CD4-positive, alpha-beta T cell treated with Interleukin-17A for 1 hour (primary cell): Measurements from ENCODE around the gene RGP1.

Source experiments
- DNase-seq: peaks from one replicate; pipeline ENCODE4 v3.0.0-alpha.2; 2020

The RGP1 gene

GRCh38 chr9:35776018-35776417 is 26.9 kb downstream of the RGP1 start:
- no peak for DNase-seq

GRCh38 chr9:35778496-35778895 is 29.4 kb downstream of the RGP1 start:
- no peak for DNase-seq

- no peak for DNase-seq
Measured at GRCh38 chr9:35781066-35781465, 32.0 kb downstream of the RGP1 start.

- no peak for DNase-seq
Measured at GRCh38 chr9:35783418-35783817, 34.3 kb downstream of the RGP1 start.

- no peak for DNase-seq
Measured at GRCh38 chr9:35789541-35789940, 40.5 kb downstream of the RGP1 start.

GRCh38 chr9:35790025-35790384 is 40.9 kb downstream of the RGP1 start:
- no peak for DNase-seq

- DNase-seq: peak; percentile 77
Measured at GRCh38 chr9:35790385-35791296, 41.6 kb downstream of the RGP1 start.

- DNase-seq: no peak
Measured at GRCh38 chr9:35791297-35791921, 42.3 kb downstream of the RGP1 start, which contains the start of gene NPR2. NPR2 (plus strand) TSS chr9:35791591; CDS start chr9:35792409, 818 bp downstream.

- DNase-seq: no peak
Measured at GRCh38 chr9:35792024-35792813, 43.1 kb downstream of the RGP1 start.

GRCh38 chr9:35792826-35793225 is 43.7 kb downstream of the RGP1 start:
- no peak for DNase-seq

- no peak for DNase-seq
Measured at GRCh38 chr9:35793461-35793860, 44.4 kb downstream of the RGP1 start.

- DNase-seq: no peak
Measured at GRCh38 chr9:35795695-35796094, 46.6 kb downstream of the RGP1 start.

- no peak for DNase-seq
Measured at GRCh38 chr9:35797311-35798109, 48.4 kb downstream of the RGP1 start.

GRCh38 chr9:35798658-35799374 is 49.7 kb downstream of the RGP1 start:
- DNase-seq: no peak

- no peak for DNase-seq
Measured at GRCh38 chr9:35800530-35800929, 51.4 kb downstream of the RGP1 start.

GRCh38 chr9:35801328-35802128 is 52.4 kb downstream of the RGP1 start:
- DNase-seq: no peak

- DNase-seq: no peak
Measured at GRCh38 chr9:35806101-35806500, 57.0 kb downstream of the RGP1 start.
